Hepatocyte (in vitro differentiated cells): ENCODE results near the gene TSPYL4.

Source experiments
- CTCF ChIP-seq: fragments of 200-600 bp; sonication (generic); IDR thresholded peaks from 2 replicates; pipeline ENCODE4 v1.5.1; 2016; ENCODE audit warnings: antibody characterized with exemption, mild to moderate bottlenecking; ENCODE audit not compliant: poor library complexity
- EZH2 ChIP-seq: fragments of 200-600 bp; sonication (generic); IDR thresholded peaks from 2 replicates; pipeline ENCODE4 v1.6.1; 2016; ENCODE audit warnings: antibody characterized with exemption, mild to moderate bottlenecking, borderline replicate concordance

- TF ChIP-seq CTCF: no peak
- no peak for TF ChIP-seq EZH2
Observed at GRCh38 chr6:116208056-116208785, 45.7 kb downstream of the TSPYL4 start.
